ENCODE measurements around the gene KIRREL3. TPM values are rescaled to one million over a fixed set of nuclear protein-coding genes. Genes with fewer than 3 reads are reported as not detected.

Gene KIRREL3
- total and polyA plus RNA-seq, 9 donors = 0.25 to 5.3 (median 0.48) TPM

- no peaks in the 10 kb centered on the region for H3K9me3 ChIP-seq
- no peaks in the 10 kb centered on the region for H3K36me3 ChIP-seq
- DNase-seq = no peak
- H3K4me1 ChIP-seq (ENCODE audit: insufficient read depth) = no peaks in the 10 kb centered on the region
- TF ChIP-seq POLR2A (IDR thresholded peaks at IDR 0.05) = no peak
- TF ChIP-seq EP300 (IDR thresholded peaks at IDR 0.05) = no peak
- TF ChIP-seq CTCF (IDR thresholded peaks at IDR 0.05) = no peak
- WGBS, 3 donors = 15 to 20% (median 18%) methylated on average over 2 of the region's 2 CpGs
- intact Hi-C loops (cut with DNase I) = no loop called here
- no peaks in the 10 kb centered on the region for H3K27me3 ChIP-seq
- no peak overlapping the region for H3K4me3 ChIP-seq
- H3K27ac ChIP-seq = no peak overlapping the region
Observed at GRCh38 chr11:126704096-126704495, 296.5 kb downstream of the KIRREL3 start.

GRCh38 chr11:126703662-126704061 lies 296.9 kb downstream of the KIRREL3 start:
- 54 to 68% (median 60%) methylated on average over 4 of the region's 4 CpGs for WGBS, 3 donors
- no peaks in the 10 kb centered on the region for H3K36me3 ChIP-seq
- no peaks in the 10 kb centered on the region for H3K27me3 ChIP-seq
- no peak for DNase-seq
- no peak for TF ChIP-seq POLR2A (IDR thresholded peaks at IDR 0.05)
- no peak for TF ChIP-seq EP300 (IDR thresholded peaks at IDR 0.05)
- TF ChIP-seq CTCF (IDR thresholded peaks at IDR 0.05) = no peak
- H3K9me3 ChIP-seq = no peaks in the 10 kb centered on the region
- no peak overlapping the region for H3K27ac ChIP-seq
- H3K4me3 ChIP-seq = no peak overlapping the region
- intact Hi-C loops (cut with DNase I) = no loop called here
- no peaks in the 10 kb centered on the region for H3K4me1 ChIP-seq (ENCODE audit: insufficient read depth)

GRCh38 chr11:126702987-126703386 lies 297.6 kb downstream of the KIRREL3 start:
- no peaks in the 10 kb centered on the region for H3K27me3 ChIP-seq
- H3K27ac ChIP-seq = no peak overlapping the region
- WGBS, 3 donors = 74 to 78% (median 76%) methylated on average over 5 of the region's 5 CpGs
- intact Hi-C loops (cut with DNase I) = no loop called here
- DNase-seq = no peak
- TF ChIP-seq CTCF (IDR thresholded peaks at IDR 0.05) (no peak), EP300 (IDR thresholded peaks at IDR 0.05) (no peak), POLR2A (IDR thresholded peaks at IDR 0.05) (no peak)
- no peaks in the 10 kb centered on the region for H3K9me3 ChIP-seq
- H3K36me3 ChIP-seq = no peaks in the 10 kb centered on the region
- H3K4me3 ChIP-seq = no peak overlapping the region
- no peaks in the 10 kb centered on the region for H3K4me1 ChIP-seq (ENCODE audit: insufficient read depth)

GRCh38 chr11:126702165-126702720 lies 298.3 kb downstream of the KIRREL3 start:
- intact Hi-C loops (cut with DNase I) = no loop called here
- no peak for TF ChIP-seq EP300 (IDR thresholded peaks at IDR 0.05)
- TF ChIP-seq CTCF (IDR thresholded peaks at IDR 0.05) = no peak
- TF ChIP-seq POLR2A (IDR thresholded peaks at IDR 0.05) = no peak
- H3K9me3 ChIP-seq = no peaks in the 10 kb centered on the region
- H3K36me3 ChIP-seq = no peaks in the 10 kb centered on the region
- H3K4me3 ChIP-seq = no peak overlapping the region
- H3K4me1 ChIP-seq (ENCODE audit: insufficient read depth) = no peaks in the 10 kb centered on the region
- WGBS, 3 donors = 57 to 74% (median 69%) methylated on average over 7 of the region's 7 CpGs
- H3K27me3 ChIP-seq = no peaks in the 10 kb centered on the region
- DNase-seq = no peak
- H3K27ac ChIP-seq = no peak overlapping the region

Data from ovary (tissue), 9 donors.